K562 (cell line): Measurements from ENCODE around the gene RPL35. TPM values are rescaled to one million over a fixed set of nuclear protein-coding genes. Genes with fewer than 3 reads are reported as not detected.

ENCODE experiments used
- CHD4 ChIP-seq: fragments of 200-600 bp; sonication (generic); IDR thresholded peaks from 3 replicates; pipeline ENCODE4 v1.6.1; 2012; ENCODE audit warnings: low read depth, mild to moderate bottlenecking, mixed read lengths, low read length, inconsistent platforms; ENCODE audit not compliant: insufficient read depth, insufficient replicate concordance, poor library complexity, severe bottlenecking
- CSDE1 ChIP-seq, 2 experiments: fragments of 450-650 bp; IDR thresholded peaks; 2 replicates each; pipeline ENCODE4 v1.6.1; 2016; ENCODE audit warnings: mild to moderate bottlenecking in 1 of 2
- EGR1 ChIP-seq: fragments of 450-650 bp; conservative IDR thresholded peaks from 2 replicates; pipeline ENCODE4 v1.6.1; 2017; ENCODE audit warnings: mild to moderate bottlenecking
- ELF4 ChIP-seq: fragments of 450-650 bp; formaldehyde crosslinking; IDR thresholded peaks from 2 replicates; pipeline ENCODE4 v1.4.0; 2022; ENCODE audit warnings: missing genetic modification characterization
- HMGN3 ChIP-seq: IDR thresholded peaks from 2 replicates; pipeline ENCODE4 v1.6.1; 2011; ENCODE audit warnings: borderline replicate concordance, low read depth, mild to moderate bottlenecking, mixed read lengths, low read length; ENCODE audit not compliant: insufficient read length; ENCODE audit errors: extremely low read depth
- IRF2 ChIP-seq: sonication (generic); formaldehyde crosslinking; IDR thresholded peaks from 2 replicates; pipeline ENCODE4 v1.8.1; 2022; ENCODE audit warnings: mild to moderate bottlenecking, missing genetic modification reagents
- KLF10 ChIP-seq: fragments of 250-450 bp; sonication (Bioruptor Pico); IDR thresholded peaks from 2 replicates; pipeline ENCODE4 v1.6.1; 2021; ENCODE audit warnings: matching md5 sums
- NBN ChIP-seq: fragments of 450-650 bp; IDR thresholded peaks from 2 replicates; pipeline ENCODE4 v1.6.1; 2016; ENCODE audit warnings: low read depth, mild to moderate bottlenecking
- NCOA6 ChIP-seq: fragments of 450-650 bp; IDR thresholded peaks from 2 replicates; pipeline ENCODE4 v1.6.1; 2017; ENCODE audit warnings: mild to moderate bottlenecking
- NFIC ChIP-seq: fragments of 450-650 bp; IDR thresholded peaks from 2 replicates; pipeline ENCODE4 v1.6.1; 2017; ENCODE audit warnings: mild to moderate bottlenecking, inconsistent platforms
- PML ChIP-seq: IDR thresholded peaks from 2 replicates; pipeline ENCODE4 v1.6.1; 2012; ENCODE audit warnings: low read length, inconsistent platforms
- POLR2A ChIP-seq: fragments of 450-650 bp; conservative IDR thresholded peaks from 2 replicates; pipeline ENCODE4 v1.6.1; 2016
- PRMT5 ChIP-seq: sonication (generic); formaldehyde crosslinking; IDR thresholded peaks from 2 replicates; pipeline ENCODE4 v1.5.0; 2020; ENCODE audit warnings: missing genetic modification reagents
- PTBP1 ChIP-seq: fragments of 200-400 bp; formaldehyde crosslinking; IDR thresholded peaks from 2 replicates; pipeline ENCODE4 v1.6.1; 2017; ENCODE audit warnings: low read depth, low read length
- PURB ChIP-seq: sonication (generic); formaldehyde crosslinking; IDR thresholded peaks from 2 replicates; pipeline ENCODE4 v1.9.0; 2021; ENCODE audit warnings: low read depth, mild to moderate bottlenecking, missing genetic modification reagents
- SMARCA5 ChIP-seq: fragments of 450-650 bp; IDR thresholded peaks from 2 replicates; pipeline ENCODE4 v1.6.1; 2016
- SP2 ChIP-seq: IDR thresholded peaks from 2 replicates; pipeline ENCODE4 v1.6.1; 2011; ENCODE audit warnings: mild to moderate bottlenecking, low read depth, low read length, moderate library complexity; ENCODE audit not compliant: poor library complexity, severe bottlenecking; ENCODE audit errors: extremely low read depth
- TAF9B ChIP-seq: fragments of 450-650 bp; IDR thresholded peaks from 2 replicates; pipeline ENCODE4 v1.6.1; 2018; ENCODE audit warnings: mild to moderate bottlenecking; ENCODE audit not compliant: partially characterized antibody
- THAP12 ChIP-seq: fragments of 250-450 bp; sonication (Bioruptor Pico); IDR thresholded peaks from 2 replicates; pipeline ENCODE4 v1.9.0; 2021; ENCODE audit warnings: mild to moderate bottlenecking, inconsistent platforms
- USF2 ChIP-seq: sonication (generic); formaldehyde crosslinking; IDR thresholded peaks from 2 replicates; pipeline ENCODE4 v1.5.0; 2020; ENCODE audit warnings: missing genetic modification reagents
- ZNF699 ChIP-seq: fragments of 250-450 bp; sonication (Bioruptor Pico); IDR thresholded peaks from 2 replicates; pipeline ENCODE4 v1.8.0; 2021; ENCODE audit warnings: mild to moderate bottlenecking, moderate library complexity; ENCODE audit not compliant: insufficient replicate concordance
- ZNF76 ChIP-seq: fragments of 250-450 bp; sonication (Bioruptor Pico); IDR thresholded peaks from 2 replicates; pipeline ENCODE4 v1.4.0; 2020; ENCODE audit warnings: mild to moderate bottlenecking, moderate library complexity, borderline replicate concordance
- polyA plus RNA-seq, 8 experiments: library from polyadenylated mRNA; depleted of rRNA in 4 of 8; stranded (reverse) in 5 of 8; unstranded in 3 of 8; fragments of >200 nt; fragmentation: Nextera tagmentation in 2 of 8; fragmentation: Illumina TruSeq in 1 of 8; extraction: Ambion mirVana in 2 of 8; extraction: Trizol in 1 of 8; gene quantifications; 2 replicates each; pipeline versions ENCODE4 v1.2.1 to v1.2.3, GENCODE V29; 2011 to 2014; ENCODE audit warnings: inconsistent platforms in 1 of 8, missing spikeins in 1 of 8
- total RNA-seq, 7 experiments: library from RNA; depleted of rRNA in 6 of 7; stranded (reverse); fragments of >200 nt in 6 of 7; fragmentation: Illumina TruSeq in 2 of 7; extraction: Trizol in 2 of 7; gene quantifications; 2 replicates each; pipeline versions ENCODE4 v1.2.1 to v1.2.3, GENCODE V29; 2011 to 2021; ENCODE audit warnings: low replicate concordance in 1 of 7
- TF ChIP-seq, protein P1 (sequence below): sonication (generic); formaldehyde crosslinking; IDR thresholded peaks from 2 replicates; pipeline ENCODE4 v1.8.0; 2022; ENCODE audit warnings: mild to moderate bottlenecking, missing genetic modification reagents
- TF ChIP-seq, protein P2 (sequence below): fragments of 450-650 bp; formaldehyde crosslinking; IDR thresholded peaks from 2 replicates; pipeline ENCODE4 v1.4.0; 2022; ENCODE audit warnings: missing genetic modification characterization

Gene RPL35
- total and polyA plus RNA-seq, 9 of the 15 experiments (the other 6 are each of a cell fraction or from before 2014, with no cell fraction given): 1,755 to 5,101 (median 3,405) TPM

GRCh38 chr9:124868511-124869465, 7.0 kb upstream of the RPL35 start (continued):
- TF ChIP-seq, protein P1, sequence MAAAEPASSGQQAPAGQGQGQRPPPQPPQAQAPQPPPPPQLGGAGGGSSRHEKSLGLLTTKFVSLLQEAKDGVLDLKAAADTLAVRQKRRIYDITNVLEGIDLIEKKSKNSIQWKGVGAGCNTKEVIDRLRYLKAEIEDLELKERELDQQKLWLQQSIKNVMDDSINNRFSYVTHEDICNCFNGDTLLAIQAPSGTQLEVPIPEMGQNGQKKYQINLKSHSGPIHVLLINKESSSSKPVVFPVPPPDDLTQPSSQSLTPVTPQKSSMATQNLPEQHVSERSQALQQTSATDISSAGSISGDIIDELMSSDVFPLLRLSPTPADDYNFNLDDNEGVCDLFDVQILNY (CRISPR knock-in tag): no peak
- TF ChIP-seq PURB (no peak), ZNF699 (CRISPR knock-in tag) (no peak), PML (peak; percentile 78), TAF9B (no peak), HMGN3 (no peak), CHD4 (no peak), PRMT5 (CRISPR knock-in tag) (peak; percentile 40), THAP12 (CRISPR knock-in tag) (peak; percentile 76), SP2 (no peak), NCOA6 (no peak), EGR1 (peak; percentile 93), POLR2A (peak; percentile 96), SMARCA5 (no peak), NBN (no peak), PTBP1 (no peak), KLF10 (CRISPR knock-in tag) (no peak), USF2 (peak; percentile 26; the same call in 1 of the 2 replicates), IRF2 (CRISPR knock-in tag) (0 out of 2 replicates have a peak, but pooled peaks have one; percentile 32), ELF4 (CRISPR knock-in tag) (no peak), NFIC (peak; percentile 48; the same call in 1 of the 2 replicates), ZNF76 (CRISPR knock-in tag) (0 out of 2 replicates have a peak, but pooled peaks have one; percentile 46), CSDE1 (IDR thresholded peaks at IDR 0.05) (no peak)
- TF ChIP-seq, protein P2, sequence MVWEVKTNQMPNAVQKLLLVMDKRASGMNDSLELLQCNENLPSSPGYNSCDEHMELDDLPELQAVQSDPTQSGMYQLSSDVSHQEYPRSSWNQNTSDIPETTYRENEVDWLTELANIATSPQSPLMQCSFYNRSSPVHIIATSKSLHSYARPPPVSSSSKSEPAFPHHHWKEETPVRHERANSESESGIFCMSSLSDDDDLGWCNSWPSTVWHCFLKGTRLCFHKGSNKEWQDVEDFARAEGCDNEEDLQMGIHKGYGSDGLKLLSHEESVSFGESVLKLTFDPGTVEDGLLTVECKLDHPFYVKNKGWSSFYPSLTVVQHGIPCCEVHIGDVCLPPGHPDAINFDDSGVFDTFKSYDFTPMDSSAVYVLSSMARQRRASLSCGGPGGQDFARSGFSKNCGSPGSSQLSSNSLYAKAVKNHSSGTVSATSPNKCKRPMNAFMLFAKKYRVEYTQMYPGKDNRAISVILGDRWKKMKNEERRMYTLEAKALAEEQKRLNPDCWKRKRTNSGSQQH (CRISPR knock-in tag): peak; percentile 36; the same call in 1 of the 2 replicates
